H1 (cell line): Measurements from ENCODE around the gene CHN2. TPM values are rescaled to one million over a fixed set of nuclear protein-coding genes. Genes with fewer than 3 reads are reported as not detected.

ENCODE experiments used
- CTCF ChIA-PET: fragments of 300-600 bp; sonication (Branson Sonifier 250); formaldehyde crosslinking; loops from one replicate; lab custom pipeline; 2021; ENCODE audit not compliant: partially characterized antibody; lab: Charles Lee
- POLR2A ChIA-PET: fragments of 300-600 bp; sonication (Branson Sonifier 250); formaldehyde crosslinking; loops from one replicate; lab custom pipeline; 2021; ENCODE audit warnings: inconsistent platforms; ENCODE audit not compliant: partially characterized antibody; lab: Charles Lee
- DNase-seq, 2 experiments: peaks; one replicate each; pipeline versions ENCODE4 v3.0.0 to v3.0.0-alpha.2; 2010 to 2022; ENCODE audit warnings: low spot score in 2 of 2, low read depth in 1 of 2, mixed read lengths in 1 of 2
- FAIRE-seq: peaks from 2 replicates; lab custom pipeline; 2011; peaks lifted over from hg19 to GRCh38; lab: Jason Lieb, UNC
- H2AFZ ChIP-seq: 2 replicates; pipeline ENCODE4 v1.8.1; 2012; ENCODE audit warnings: low read length, inconsistent platforms
- H2AK5ac ChIP-seq: 2 replicates; pipeline ENCODE4 v1.6.1; 2013; ENCODE audit warnings: low read depth, low read length
- H2BK120ac ChIP-seq: replicated peaks from 2 replicates; pipeline ENCODE3; 2013; ENCODE audit warnings: low read depth, low read length, inconsistent platforms
- H2BK12ac ChIP-seq: 2 replicates; pipeline ENCODE4 v1.6.1; 2013; ENCODE audit warnings: low read depth, low read length
- H2BK15ac ChIP-seq: 2 replicates; pipeline ENCODE4 v1.6.1; 2013; ENCODE audit warnings: low read length
- H2BK20ac ChIP-seq: 2 replicates; pipeline ENCODE4 v1.6.1; 2013; ENCODE audit warnings: low read length
- H2BK5ac ChIP-seq: 2 replicates; pipeline ENCODE4 v1.6.1; 2013; ENCODE audit warnings: low read depth, low read length
- H3K14ac ChIP-seq: 2 replicates; pipeline ENCODE4 v1.6.1; 2013; ENCODE audit warnings: inconsistent platforms; ENCODE audit not compliant: insufficient read length
- H3K18ac ChIP-seq: 2 replicates; pipeline ENCODE4 v1.6.1; 2013; ENCODE audit warnings: low read length; ENCODE audit errors: extremely low read depth
- H3K23ac ChIP-seq: 2 replicates; pipeline ENCODE4 v1.6.1; 2013; ENCODE audit warnings: inconsistent platforms; ENCODE audit not compliant: insufficient read length
- H3K23me2 ChIP-seq: 2 replicates; pipeline ENCODE4 v1.6.1; 2013; ENCODE audit warnings: low read depth, low read length
- H3K27ac ChIP-seq: 2 replicates; pipeline ENCODE4 v1.6.1; 2011; ENCODE audit warnings: low read depth, low read length, inconsistent platforms
- H3K27me3 ChIP-seq, 4 experiments: replicated peaks in 1 of 4; 1 replicate in 1 of 4; 2 replicates in 3 of 4; pipeline versions ENCODE4 v1.6.1 to v1.8.1; 2011 to 2013; ENCODE audit warnings: low read length in 3 of 4, mild to moderate bottlenecking in 3 of 4, inconsistent platforms in 2 of 4, mixed read lengths in 2 of 4, moderate library complexity in 1 of 4; ENCODE audit not compliant: control insufficient read depth in 3 of 4, insufficient read depth in 3 of 4; ENCODE audit errors: extremely low read depth in 1 of 4
- H3K36me3 ChIP-seq, 4 experiments: 2 replicates each; pipeline versions ENCODE4 v1.6.1 to v1.8.1; 2011 to 2013; ENCODE audit warnings: mild to moderate bottlenecking in 4 of 4, low read length in 3 of 4, moderate library complexity in 2 of 4, control low read depth in 1 of 4, inconsistent platforms in 1 of 4; ENCODE audit not compliant: insufficient read depth in 4 of 4, control insufficient read depth in 2 of 4
- H3K4ac ChIP-seq: replicated peaks from 2 replicates; pipeline ENCODE3; 2013; ENCODE audit warnings: low read length, low read depth, mixed read lengths, inconsistent platforms; ENCODE audit not compliant: insufficient read length
- H3K4me1 ChIP-seq, 4 experiments: replicated peaks in 1 of 4; 1 replicate in 1 of 4; 2 replicates in 3 of 4; pipeline versions ENCODE4 v1.6.1 to v1.8.1; 2011 to 2013; ENCODE audit warnings: low read length in 3 of 4, inconsistent platforms in 2 of 4, mixed read lengths in 1 of 4; ENCODE audit not compliant: insufficient read depth in 4 of 4, control insufficient read depth in 3 of 4
- H3K4me2 ChIP-seq, 2 experiments: 2 replicates each; pipeline versions ENCODE4 v1.6.1 to v1.8.1; 2011 to 2013; ENCODE audit warnings: low read depth in 2 of 2, low read length in 2 of 2, control low read depth in 1 of 2, inconsistent platforms in 1 of 2, mild to moderate bottlenecking in 1 of 2; ENCODE audit not compliant: insufficient read depth in 1 of 2
- H3K4me3 ChIP-seq, 4 experiments: fragments of 200-600, 300-600 bp in 1 of 4; sonication (generic), shearing (Covaris generic), sonication (Bioruptor Twin) in 1 of 4; 2 replicates each; pipeline versions ENCODE4 v1.5.1 to v1.8.1; 2011 to 2016; ENCODE audit warnings: low read length in 4 of 4, low read depth in 3 of 4, control low read depth in 2 of 4, inconsistent platforms in 2 of 4, mild to moderate bottlenecking in 2 of 4, mixed read lengths in 1 of 4, moderate library complexity in 1 of 4; ENCODE audit not compliant: insufficient read depth in 2 of 4; ENCODE audit errors: extremely low read depth in 1 of 4
- H3K56ac ChIP-seq: replicated peaks from 2 replicates; pipeline ENCODE3; 2013; ENCODE audit warnings: low read depth, mild to moderate bottlenecking, mixed read lengths, low read length, inconsistent platforms; ENCODE audit not compliant: insufficient read length
- H3K79me1 ChIP-seq: 2 replicates; pipeline ENCODE4 v1.6.1; 2013; ENCODE audit warnings: low read depth, low read length, control low read depth
- H3K79me2 ChIP-seq, 2 experiments: 2 replicates each; pipeline versions ENCODE4 v1.6.1 to v1.8.1; 2012 to 2013; ENCODE audit warnings: low read length in 2 of 2, mild to moderate bottlenecking in 2 of 2, inconsistent platforms in 1 of 2; ENCODE audit not compliant: insufficient read depth in 2 of 2, control insufficient read depth in 1 of 2
- H3K9ac ChIP-seq, 4 experiments: replicated peaks in 1 of 4; 1 replicate in 1 of 4; 2 replicates in 3 of 4; pipeline versions ENCODE4 v1.6.1 to v1.8.1; 2011 to 2013; ENCODE audit warnings: low read depth in 3 of 4, low read length in 3 of 4, control low read depth in 2 of 4, mild to moderate bottlenecking in 2 of 4, moderate library complexity in 2 of 4, inconsistent platforms in 1 of 4; ENCODE audit errors: extremely low read depth in 1 of 4
- H3K9me3 ChIP-seq, 2 experiments: 2 replicates each; pipeline versions ENCODE4 v1.6.1 to v1.8.1; 2012 to 2013; ENCODE audit warnings: mild to moderate bottlenecking in 2 of 2, moderate library complexity in 2 of 2, control low read depth in 1 of 2, inconsistent platforms in 1 of 2, low read depth in 1 of 2, low read length in 1 of 2, mixed read lengths in 1 of 2; ENCODE audit not compliant: insufficient read depth in 2 of 2
- H4K20me1 ChIP-seq, 2 experiments: replicated peaks in 1 of 2; 2 replicates each; pipeline versions ENCODE3 to v1.8.1; 2011 to 2013; ENCODE audit warnings: inconsistent platforms in 2 of 2, low read length in 2 of 2, mild to moderate bottlenecking in 1 of 2; ENCODE audit not compliant: insufficient read depth in 2 of 2, control insufficient read depth in 1 of 2
- H4K5ac ChIP-seq: 2 replicates; pipeline ENCODE4 v1.6.1; 2013; ENCODE audit warnings: low read length, low read depth, mixed read lengths, inconsistent platforms; ENCODE audit not compliant: insufficient read length
- H4K8ac ChIP-seq: 2 replicates; pipeline ENCODE4 v1.8.0; 2013; ENCODE audit warnings: mild to moderate bottlenecking, moderate library complexity, low read length, inconsistent platforms; ENCODE audit not compliant: insufficient read depth; ENCODE audit errors: extremely low read depth
- H4K91ac ChIP-seq: replicated peaks from 2 replicates; pipeline ENCODE3; 2013; ENCODE audit warnings: low read length, mixed read lengths, inconsistent platforms; ENCODE audit not compliant: insufficient read length
- E2F6 ChIP-seq: IDR thresholded peaks from 2 replicates; pipeline ENCODE4 v1.6.1; 2012; ENCODE audit warnings: inconsistent platforms
- TCF12 ChIP-seq: IDR thresholded peaks from 2 replicates; pipeline ENCODE4 v1.6.1; 2011; ENCODE audit warnings: low read depth, mild to moderate bottlenecking, low read length
- WGBS, 2 experiments: shearing (Covaris generic) in 1 of 2; methylation state at CpG; one replicate each; pipeline versions ENCODE4 v1.1.6 to v1.1.7; 2013 to 2015; ENCODE audit warnings: low lambda C conversion rate in 2 of 2, mixed read lengths in 2 of 2, inconsistent platforms in 1 of 2, low coverage in 1 of 2, missing lambda C conversion rate in 1 of 2; ENCODE audit not compliant: insufficient replicate concordance in 2 of 2, insufficient coverage in 1 of 2, insufficient read length in 1 of 2; ENCODE audit errors: extremely low coverage in 1 of 2, missing lambda C conversion rate in 1 of 2; 5-methylcytosine and 5-hydroxymethylcytosine counted together
- polyA plus RNA-seq, 7 experiments: library from polyadenylated mRNA; depleted of rRNA in 3 of 7; stranded (reverse) in 5 of 7; unstranded in 2 of 7; fragments of >200 nt in 5 of 7; fragments of 200-250 nt in 2 of 7; gene quantifications; 1 replicate in 5 of 7; 2 replicates in 1 of 7; 4 replicates in 1 of 7; pipeline versions ENCODE4 v1.2.1 to v1.2.3, GENCODE V29; 2011 to 2013; ENCODE audit warnings: missing spikeins in 2 of 7, mixed read lengths in 2 of 7
- total RNA-seq: library from RNA; stranded (reverse); fragmentation: NEBNext Ultra II Directional; extraction: Animal tissue kit (Norgen Biotek cat#: 25700); gene quantifications from 2 replicates; pipeline ENCODE4 v1.2.1, GENCODE V29; 2021

Gene CHN2
- total and polyA plus RNA-seq, 2 of the 8 experiments (the other 6 are each of a cell fraction or from before 2014, with no cell fraction given): 2.9 to 4.8 TPM

- H3K27ac ChIP-seq: no peak overlapping the region
- no peaks in the 10 kb centered on the region for H3K79me1 ChIP-seq
- H2BK120ac ChIP-seq: no peak overlapping the region
- FAIRE-seq (no peak), DNase-seq (no peak)
- no peak overlapping the region for H3K9ac ChIP-seq
- POLR2A ChIA-PET: no interaction called here
- H2BK5ac ChIP-seq: no peak overlapping the region
- H2AFZ ChIP-seq: no peak overlapping the region
- no peak overlapping the region for H2BK20ac ChIP-seq
- H3K4ac ChIP-seq: no peak overlapping the region
- no peaks in the 10 kb centered on the region; a peak in 1 of 4 replicates for H3K9me3 ChIP-seq
- no peak overlapping the region for H4K5ac ChIP-seq
- H3K27me3 ChIP-seq: no peaks in the 10 kb centered on the region
- H4K91ac ChIP-seq: no peak overlapping the region
- H3K4me1 ChIP-seq: peaks cover 0 to 5% (median 0%) of the 10 kb centered on the region in 4 experiments; a peak in 4 of 7 replicates
- H3K79me2 ChIP-seq: no peaks in the 10 kb centered on the region
- H3K56ac ChIP-seq: no peak overlapping the region
- H4K8ac ChIP-seq: no peak overlapping the region
- no peak overlapping the region for H3K4me2 ChIP-seq
- H2BK12ac ChIP-seq: no peak overlapping the region
- H3K23ac ChIP-seq: no peak overlapping the region
- no peaks in the 10 kb centered on the region for H3K36me3 ChIP-seq
- CTCF ChIA-PET: interaction anchor here (2.1 kb wide), 1 partner anchor 14 kb away, joined by 6 read pairs; no protein-coding TSS in a partner anchor
- 86% methylated on average over 1 of the region's 1 CpG; no CpG with 5 or more reads in 1 of the 2 experiments for WGBS, 2 experiments
- no peak overlapping the region for H3K4me3 ChIP-seq
- H2AK5ac ChIP-seq: no peak overlapping the region
- no peak overlapping the region for H2BK15ac ChIP-seq
- H3K23me2 ChIP-seq: no peaks in the 10 kb centered on the region; the same call in 1 of the 2 replicates
- H3K18ac ChIP-seq: no peak overlapping the region
- no peak overlapping the region for H3K14ac ChIP-seq
- H4K20me1 ChIP-seq: no peaks in the 10 kb centered on the region
- TF ChIP-seq E2F6 (no peak), TCF12 (no peak)
These were observed 119.6 kb downstream of the CHN2 start for GRCh38 chr7:29314148-29314547.
